Thoracic aorta (tissue), 2 donors: ENCODE results near the gene DNM2. TPM values are rescaled to one million over a fixed set of nuclear protein-coding genes. Genes with fewer than 3 reads are reported as not detected.

Experiments
- ATAC-seq: fragments of 150-250 bp; one replicate; pipeline ENCODE4 v1.8.0; 2017; ENCODE audit warnings: low read depth; ENCODE audit not compliant: insufficient number of reproducible peaks, low FRiP score
- DNase-seq: peaks from one replicate; pipeline ENCODE4 v3.0.0-alpha.2; 2020; ENCODE audit warnings: low spot score
- H3K27ac ChIP-seq, 2 donors: fragments of 200-600 bp; sonication (generic); 1 replicate in 1 of 2; 2 replicates in 1 of 2; pipeline ENCODE4 v1.5.1; 2016; ENCODE audit warnings: mild to moderate bottlenecking in 2 of 2, moderate library complexity in 2 of 2
- H3K27me3 ChIP-seq: fragments of 200-600 bp; sonication (generic); replicated peaks from 2 replicates; pipeline ENCODE4 v1.6.0; 2016; ENCODE audit warnings: mild to moderate bottlenecking; ENCODE audit not compliant: insufficient read depth
- H3K36me3 ChIP-seq: fragments of 200-600 bp; sonication (generic); one replicate; pipeline ENCODE4 v1.5.1; 2016
- H3K4me1 ChIP-seq, 2 donors: fragments of 200-600 bp; sonication (generic); 1 replicate in 1 of 2; 2 replicates in 1 of 2; pipeline versions ENCODE4 v1.5.1 to v1.6.0; 2016; ENCODE audit warnings: low read depth in 2 of 2, mild to moderate bottlenecking in 1 of 2; ENCODE audit not compliant: control insufficient read depth in 1 of 2
- H3K4me3 ChIP-seq: fragments of 200-600 bp; sonication (generic); 2 replicates; pipeline ENCODE4 v1.5.1; 2016; ENCODE audit warnings: mild to moderate bottlenecking
- H3K9me3 ChIP-seq: fragments of 200-600 bp; sonication (generic); 2 replicates; pipeline ENCODE4 v1.5.1; 2016
- CTCF ChIP-seq: fragments of 200-600 bp; sonication (generic); IDR thresholded peaks from one replicate; pipeline ENCODE4 v1.5.1; 2019; ENCODE audit warnings: antibody characterized with exemption
- total RNA-seq, 2 donors: library from RNA; depleted of rRNA; stranded (reverse); fragments of >200 nt; gene quantifications; one replicate each; pipeline versions ENCODE4 v1.1.0 to v1.2.3, GENCODE V29; 2016

The DNM2 gene
- total RNA-seq, 2 donors from 2014 or later = 153 to 195 TPM

GRCh38 chr19:10708291-10708690 lies 9.6 kb upstream of the DNM2 start:
- Histone ChIP-seq H3K27ac (no peak overlapping the region), H3K9me3 (no peaks in the 10 kb centered on the region), H3K4me3 (no peak overlapping the region), H3K36me3 (peaks cover 5% of the 10 kb centered on the region), H3K4me1 (no peaks in the 10 kb centered on the region), H3K27me3 (no peaks in the 10 kb centered on the region)
- DNase-seq (no peak), ATAC-seq (no peak)
- no peak for TF ChIP-seq CTCF

- H3K36me3 ChIP-seq = peaks cover 6% of the 10 kb centered on the region
- H3K9me3 ChIP-seq = no peaks in the 10 kb centered on the region
- H3K27ac ChIP-seq = no peak overlapping the region
- H3K27me3 ChIP-seq = no peaks in the 10 kb centered on the region
- ATAC-seq = no peak
- no peak for DNase-seq
- peaks cover 0 to 4% of the 10 kb centered on the region in 2 donors for H3K4me1 ChIP-seq
- H3K4me3 ChIP-seq = no peak overlapping the region
- TF ChIP-seq CTCF = no peak
These were observed 5.8 kb upstream of the DNM2 start for GRCh38 chr19:10712045-10712444.

- H3K36me3 ChIP-seq = peaks cover 6% of the 10 kb centered on the region
- no peak for TF ChIP-seq CTCF
- ATAC-seq (no peak), DNase-seq (no peak)
- H3K4me1 ChIP-seq = peaks cover 0 to 4% of the 10 kb centered on the region in 2 donors
- H3K27ac ChIP-seq = no peak overlapping the region
- H3K9me3 ChIP-seq = no peaks in the 10 kb centered on the region
- H3K27me3 ChIP-seq = no peaks in the 10 kb centered on the region
- no peak overlapping the region for H3K4me3 ChIP-seq
These were observed 5.1 kb upstream of the DNM2 start for GRCh38 chr19:10712754-10713153.

GRCh38 chr19:10713317-10713716 lies 4.6 kb upstream of the DNM2 start:
- no peak for TF ChIP-seq CTCF
- ATAC-seq (no peak), DNase-seq (no peak)
- no peak overlapping the region for H3K4me3 ChIP-seq
- no peaks in the 10 kb centered on the region for H3K27me3 ChIP-seq
- H3K4me1 ChIP-seq = peaks cover 0 to 4% of the 10 kb centered on the region in 2 donors
- no peaks in the 10 kb centered on the region for H3K9me3 ChIP-seq
- H3K36me3 ChIP-seq = peaks cover 6% of the 10 kb centered on the region
- H3K27ac ChIP-seq = no peak overlapping the region

GRCh38 chr19:10717054-10717355 lies 874 bp upstream of the DNM2 start:
- no peak for TF ChIP-seq CTCF
- ATAC-seq (no peak), DNase-seq (no peak)
- peak overlapping the region; percentile 49 for H3K4me3 ChIP-seq
- peak overlapping the region; percentile 45 to 50 for H3K27ac ChIP-seq
- H3K9me3 ChIP-seq = no peaks in the 10 kb centered on the region
- H3K27me3 ChIP-seq = no peaks in the 10 kb centered on the region
- peaks cover 27 to 32% of the 10 kb centered on the region in 2 donors for H3K4me1 ChIP-seq
- H3K36me3 ChIP-seq = peaks cover 6% of the 10 kb centered on the region
